Raji (cell line): ENCODE data around the gene TOM1L2.

Experiments used
- POLR2A ChIP-seq: IDR thresholded peaks from 2 replicates; pipeline ENCODE4 v1.6.1; 2011; ENCODE audit warnings: low read depth, low read length, control low read depth; ENCODE audit not compliant: insufficient read depth

The TOM1L2 gene

GRCh38 chr17:17839791-17840707 lies 132.2 kb downstream of the TOM1L2 start:
- TF ChIP-seq POLR2A = peak; percentile 97

- 0 out of 2 replicates have a peak, but pooled peaks have one; percentile 19 for TF ChIP-seq POLR2A
Observed at GRCh38 chr17:17837966-17838962, 133.9 kb downstream of the TOM1L2 start.

GRCh38 chr17:17837380-17837821 lies 134.8 kb downstream of the TOM1L2 start:
- TF ChIP-seq POLR2A = no peak

DNA sequence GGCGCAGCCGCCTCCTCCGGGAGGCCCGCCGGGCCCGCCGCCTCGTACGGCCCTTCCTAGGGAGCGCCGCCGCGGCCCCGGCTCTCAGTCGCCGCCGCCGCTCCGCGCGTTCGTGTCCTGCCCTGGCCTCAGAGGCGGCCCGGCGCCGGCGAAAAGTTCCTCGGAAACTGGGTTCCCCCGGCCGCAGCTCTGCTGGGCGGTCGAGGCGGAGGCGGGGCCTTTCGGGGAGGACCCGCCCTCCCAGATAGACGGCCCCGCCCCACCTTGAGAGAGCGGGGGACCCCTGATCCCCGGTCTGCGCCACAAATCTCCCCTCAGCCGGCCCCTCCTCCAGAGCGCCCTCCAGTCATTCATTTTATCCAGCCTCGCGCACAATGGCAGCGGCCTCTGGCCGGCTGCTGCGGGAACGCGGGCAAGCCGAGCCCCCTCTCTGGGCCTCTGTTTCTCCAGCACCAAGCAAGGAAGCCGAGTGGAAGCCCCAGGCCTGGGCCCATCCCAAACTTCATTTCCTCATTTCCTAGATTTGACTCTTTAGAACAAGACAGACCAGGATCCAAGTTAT lies 135.3 kb downstream of the TOM1L2 start, which contains the start of gene SREBF1:
TSS of gene SREBF1 (minus strand) at position 169 of the 562 bp plus-strand sequence. CDS start 169 bp downstream, outside the sequence.
- TF ChIP-seq POLR2A = peak; percentile 14; the same call in 1 of the 2 replicates

- TF ChIP-seq POLR2A = peak; percentile 90
Observed at GRCh38 chr17:17836250-17836817, 135.9 kb downstream of the TOM1L2 start.

- TF ChIP-seq POLR2A = no peak; the same call in 1 of the 2 replicates
Observed at GRCh38 chr17:17835415-17836249, 136.6 kb downstream of the TOM1L2 start.

DNA sequence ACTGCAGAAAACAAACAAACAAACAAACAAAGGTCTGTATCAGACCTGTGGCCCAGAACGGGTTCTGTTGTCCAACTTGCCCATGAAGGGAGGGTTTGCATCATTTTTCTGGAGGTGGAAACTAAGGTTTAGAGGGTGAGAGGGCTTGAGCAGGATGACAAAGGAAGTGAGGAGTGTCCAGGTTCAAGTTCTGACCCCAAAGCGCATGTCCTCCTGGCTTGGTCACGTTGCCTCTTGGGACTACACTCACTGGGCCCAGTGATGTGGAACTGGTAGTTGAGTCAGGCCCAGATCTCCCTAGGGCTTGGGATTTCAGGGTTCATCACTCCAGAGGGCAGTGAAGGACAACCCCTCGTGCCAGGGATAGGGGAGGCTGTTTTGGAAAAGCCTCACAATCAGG lies 137.2 kb downstream of the TOM1L2 start:
- TF ChIP-seq POLR2A = no peak; the same call in 1 of the 2 replicates

- TF ChIP-seq POLR2A = no peak
Observed at GRCh38 chr17:17833658-17834357, 138.4 kb downstream of the TOM1L2 start.

DNA sequence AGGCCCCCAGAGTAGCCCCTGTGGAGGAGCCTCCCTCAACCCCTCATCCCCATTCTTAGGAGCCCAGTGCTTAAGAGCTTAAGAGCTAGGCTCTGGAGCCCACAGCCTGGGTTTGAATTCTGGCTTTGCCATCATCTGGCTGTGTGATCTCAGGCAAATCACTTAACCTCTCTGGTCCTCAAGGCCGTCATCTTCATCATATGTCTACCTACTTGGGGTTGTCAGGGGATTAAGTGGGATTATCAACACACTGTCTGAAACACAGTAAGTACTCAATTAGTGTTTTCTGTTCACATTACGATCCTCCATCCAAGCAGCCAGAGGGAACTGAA lies 140.2 kb downstream of the TOM1L2 start:
- TF ChIP-seq POLR2A = no peak

DNA sequence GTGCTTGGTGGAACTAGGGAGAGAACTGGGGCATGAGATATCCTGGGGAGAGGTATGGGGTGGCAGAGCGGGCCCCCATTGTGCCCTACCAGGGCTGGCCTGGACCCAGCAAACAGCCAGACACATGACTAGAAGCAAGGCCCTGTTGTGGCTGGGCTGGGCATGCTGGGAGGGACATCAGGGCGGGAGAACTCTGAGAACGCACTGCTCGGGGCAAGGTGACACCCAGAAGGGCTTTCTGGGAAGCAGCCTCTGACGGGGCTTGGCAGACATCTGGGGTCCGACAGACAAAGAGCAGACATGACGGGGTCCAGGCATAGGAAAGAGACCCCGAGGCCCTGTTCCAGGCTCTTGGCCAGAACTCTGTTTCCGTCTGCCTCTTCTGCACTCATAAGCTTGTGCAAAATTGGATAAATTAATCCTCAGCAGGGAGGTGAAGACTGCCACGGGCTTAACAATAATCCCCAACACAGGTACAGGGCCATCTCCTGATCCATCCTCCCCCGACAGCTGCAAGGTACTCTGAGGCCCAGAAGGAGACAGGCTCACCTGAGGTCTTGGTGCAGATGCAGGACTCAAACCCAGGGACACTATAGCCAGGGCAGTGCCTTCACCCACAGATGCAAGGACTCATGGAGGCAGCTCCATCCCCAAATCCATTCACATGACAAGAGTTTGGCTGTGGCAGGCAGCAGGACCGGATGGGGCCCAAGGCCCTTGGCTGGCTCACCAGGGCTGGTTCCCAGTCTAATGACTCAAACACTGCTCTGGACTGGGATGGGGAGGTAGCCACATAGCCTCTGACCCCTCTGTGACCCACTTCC lies 140.8 kb downstream of the TOM1L2 start:
- TF ChIP-seq POLR2A = no peak

DNA sequence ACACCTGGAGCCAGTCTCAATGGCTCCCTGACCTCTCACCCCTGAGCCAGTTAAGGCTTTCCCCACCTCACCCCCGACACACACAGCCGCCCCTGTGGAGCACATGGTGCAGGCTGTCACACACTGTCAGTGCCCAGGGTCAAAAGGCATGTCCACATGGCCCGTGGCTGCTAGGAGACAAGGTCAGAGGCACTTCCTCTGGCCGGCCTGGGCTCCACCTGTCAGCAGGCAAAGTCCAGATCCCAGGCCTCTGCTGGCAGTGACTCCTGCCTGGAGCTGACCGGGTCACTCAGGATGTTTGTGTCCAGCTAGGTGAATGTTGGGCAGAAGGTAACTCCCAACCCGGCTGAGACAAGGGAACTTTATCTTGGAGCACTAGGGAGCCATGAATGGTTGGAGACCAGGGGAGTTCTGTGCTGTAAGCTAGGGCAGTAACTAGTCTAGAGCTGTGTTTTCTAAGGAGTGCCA lies 141.4 kb downstream of the TOM1L2 start:
- no peak for TF ChIP-seq POLR2A

DNA sequence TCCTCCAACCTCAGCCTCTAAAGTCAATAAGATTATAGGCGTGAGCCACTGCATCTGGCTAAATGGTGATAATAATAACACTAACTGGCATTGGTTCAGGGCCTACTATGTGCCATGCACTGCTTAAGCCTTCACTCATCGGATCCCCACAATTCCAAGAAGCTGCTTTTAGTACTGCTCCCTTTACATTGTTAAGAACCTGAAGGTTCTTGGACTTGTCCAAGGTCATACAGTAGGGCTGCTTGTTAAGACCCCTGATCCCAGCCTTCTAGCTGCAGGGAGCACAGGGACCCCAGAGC lies 142.0 kb downstream of the TOM1L2 start:
- TF ChIP-seq POLR2A = no peak

DNA sequence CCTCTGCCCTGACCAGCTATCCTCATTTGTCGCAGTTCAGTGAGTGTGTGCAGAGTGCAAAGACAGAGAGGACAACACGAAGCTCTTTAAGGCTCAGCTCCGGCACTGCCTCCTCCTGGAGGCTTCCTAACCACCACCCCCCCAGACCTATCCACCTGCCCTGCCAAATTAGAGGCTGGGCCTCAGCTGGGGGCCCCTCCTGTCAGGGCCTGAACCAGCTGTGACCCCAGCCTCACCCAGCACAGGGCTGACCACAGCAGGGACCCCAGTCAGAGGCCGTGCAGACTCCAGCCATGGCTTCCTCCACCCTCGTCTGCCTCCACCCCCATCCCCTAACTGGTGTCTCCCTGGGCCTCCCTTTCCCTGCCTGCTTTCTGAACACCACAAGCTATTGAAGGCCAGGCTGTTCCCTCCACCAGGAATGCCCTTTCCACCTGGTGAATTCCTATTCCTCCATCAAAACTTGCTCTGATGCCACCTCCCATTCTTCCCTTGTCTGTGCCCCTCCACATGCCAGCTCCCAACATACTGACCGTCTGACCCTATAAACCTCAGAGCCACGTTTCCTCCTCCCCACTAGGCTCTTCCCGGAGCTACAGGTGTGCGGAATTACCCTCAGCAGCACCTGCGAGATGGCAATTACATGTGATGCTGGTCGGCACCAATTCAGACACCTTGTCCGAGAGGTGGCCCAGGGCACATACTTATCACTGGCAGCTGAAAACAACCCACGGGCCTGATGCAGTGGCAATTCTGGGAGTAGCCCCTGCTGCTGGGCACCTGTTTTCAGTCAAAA lies 144.2 kb downstream of the TOM1L2 start:
- TF ChIP-seq POLR2A = no peak
